Measurements from ENCODE around the gene MORN5. TPM values are rescaled to one million over a fixed set of nuclear protein-coding genes. Genes with fewer than 3 reads are reported as not detected.

Gene MORN5
- total RNA-seq, 1 experiment from 2014 or later = not detected

GRCh38 chr9:122236681-122237080 lies 77.0 kb downstream of the MORN5 start:
- in situ Hi-C loops (cut with HindIII; ENCODE audit: low pct_unique_long_range_greater_than_20kb, low sequenced_read_pairs) = no loop called here

GRCh38 chr9:122239722-122240121 lies 80.0 kb downstream of the MORN5 start:
- in situ Hi-C loops (cut with HindIII; ENCODE audit: low pct_unique_long_range_greater_than_20kb, low sequenced_read_pairs) = no loop called here
- no peak for DNase-seq (ENCODE audit: low read depth)

More at GRCh38 chr9:122236681-122237080, 77.0 kb downstream of the MORN5 start:
- no peak for DNase-seq (ENCODE audit: low read depth)

DNA sequence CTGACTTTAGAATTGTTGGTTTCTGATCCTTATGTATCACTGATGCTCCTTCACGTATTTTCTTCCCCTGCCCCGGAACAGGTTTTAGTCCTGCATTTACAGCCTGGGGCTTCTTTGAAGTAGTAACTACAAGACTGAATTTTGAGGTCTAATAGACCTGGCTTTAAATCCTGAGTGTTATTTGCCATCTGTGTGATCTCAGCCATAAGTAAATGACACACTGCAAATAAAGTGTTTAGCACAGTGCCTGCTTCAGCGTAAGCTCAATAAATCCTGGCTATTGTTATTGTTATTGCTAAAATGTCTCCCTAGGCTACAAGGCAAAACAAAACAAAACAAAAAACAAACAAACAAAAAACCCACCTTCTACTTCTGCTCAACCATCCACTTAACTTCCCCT lies 84.6 kb downstream of the MORN5 start:
- DNase-seq (ENCODE audit: low read depth) = no peak
- in situ Hi-C loops (cut with HindIII; ENCODE audit: low pct_unique_long_range_greater_than_20kb, low sequenced_read_pairs) = no loop called here

- in situ Hi-C loops (cut with HindIII; ENCODE audit: low pct_unique_long_range_greater_than_20kb, low sequenced_read_pairs) = no loop called here
- DNase-seq (ENCODE audit: low read depth) = no peak
Measured at GRCh38 chr9:122246666-122247065, 87.0 kb downstream of the MORN5 start.

- DNase-seq (ENCODE audit: low read depth) = no peak
- in situ Hi-C loops (cut with HindIII; ENCODE audit: low pct_unique_long_range_greater_than_20kb, low sequenced_read_pairs) = no loop called here
Measured at GRCh38 chr9:122248448-122248865, 88.7 kb downstream of the MORN5 start.

Other genes starting within 250 kb of the MORN5 start
- gene TTLL11, start 66.6 kb upstream of the MORN5 start, total RNA-seq (2014; rRNA removed; shearing (Covaris generic); ENCODE audit: low replicate concordance) = 1.7 TPM in 1 of 2 replicates, not detected in the other
- gene NDUFA8, start 129 bp upstream of the MORN5 start, total RNA-seq (2014; rRNA removed; shearing (Covaris generic); ENCODE audit: low replicate concordance) = 65.8 and 78.0 TPM in 2 replicates
- gene LHX6, start 69.0 kb downstream of the MORN5 start, total RNA-seq (2014; rRNA removed; shearing (Covaris generic); ENCODE audit: low replicate concordance) = 0.12 and 0.74 TPM in 2 replicates
- 6.6 and 12.3 TPM in 2 replicates for gene RBM18, start 104.9 kb downstream of the MORN5 start, total RNA-seq (2014; rRNA removed; shearing (Covaris generic); ENCODE audit: low replicate concordance)
- gene MRRF, start 105.0 kb downstream of the MORN5 start, total RNA-seq (2014; rRNA removed; shearing (Covaris generic); ENCODE audit: low replicate concordance) = 52.6 and 66.4 TPM in 2 replicates
- 2.6 and 7.6 TPM in 2 replicates for gene PTGS1, start 211.1 kb downstream of the MORN5 start, total RNA-seq (2014; rRNA removed; shearing (Covaris generic); ENCODE audit: low replicate concordance)